IMR-90 (cell line): ENCODE data around the gene ZNF618. TPM values are rescaled to one million over a fixed set of nuclear protein-coding genes. Genes with fewer than 3 reads are reported as not detected.

ENCODE experiments used
- ATAC-seq: fragments of 200-7000 bp; cut with Tn5 transposase; 2 replicates; pipeline ENCODE4 v1.9.1; 2020; ENCODE audit warnings: low read depth, mild to moderate bottlenecking, moderate library complexity
- BruUV-seq: library from RNA; stranded (reverse); fragments of 400-500 nt; replicated peaks from 2 replicates; lab custom pipeline; 2021; lab: Mats Ljungman, UMichigan
- CTCF ChIA-PET: fragments of 300-600 bp; formaldehyde crosslinking; extraction: SDS; loops from one replicate; lab custom pipeline; 2021; ENCODE audit warnings: antibody characterized with exemption; lab: Yijun Ruan, JAX
- POLR2A ChIA-PET: fragments of 300-600 bp; sonication (Branson Sonifier 250); formaldehyde crosslinking; loops from one replicate; lab custom pipeline; 2022; ENCODE audit warnings: antibody characterized with exemption; ENCODE audit not compliant: unreplicated experiment; lab: Charles Lee
- DNase-seq: peaks from one replicate; pipeline ENCODE4 v3.0.0; 2013
- H2AFZ ChIP-seq: replicated peaks from 2 replicates; pipeline ENCODE3; 2013; ENCODE audit warnings: low read length, mild to moderate bottlenecking; ENCODE audit not compliant: poor library complexity
- H2AK5ac ChIP-seq: 2 replicates; pipeline ENCODE4 v1.6.1; 2013; ENCODE audit warnings: low read depth, low read length, inconsistent platforms
- H2AK9ac ChIP-seq: replicated peaks from 2 replicates; pipeline ENCODE3; 2013; ENCODE audit warnings: mild to moderate bottlenecking, low read depth, low read length, moderate library complexity; ENCODE audit not compliant: poor library complexity
- H2BK120ac ChIP-seq: 2 replicates; pipeline ENCODE4 v1.6.1; 2013; ENCODE audit warnings: low read depth, low read length, inconsistent platforms
- H2BK15ac ChIP-seq: 3 replicates; pipeline ENCODE4 v1.6.1; 2013; ENCODE audit warnings: low read depth, low read length, inconsistent platforms
- H2BK20ac ChIP-seq: 2 replicates; pipeline ENCODE4 v1.6.1; 2013; ENCODE audit warnings: low read depth, mild to moderate bottlenecking, inconsistent platforms, low read length, moderate library complexity
- H2BK5ac ChIP-seq: 2 replicates; pipeline ENCODE4 v1.6.1; 2013; ENCODE audit warnings: mild to moderate bottlenecking, low read depth, low read length, inconsistent platforms; ENCODE audit not compliant: poor library complexity, severe bottlenecking
- H3K14ac ChIP-seq: replicated peaks from 2 replicates; pipeline ENCODE4 v1.6.1; 2013; ENCODE audit warnings: low read depth, low read length, inconsistent platforms
- H3K18ac ChIP-seq: 2 replicates; pipeline ENCODE4 v1.6.1; 2013; ENCODE audit warnings: low read depth, low read length, control low read depth
- H3K23ac ChIP-seq: 2 replicates; pipeline ENCODE4 v1.6.1; 2013; ENCODE audit warnings: low read depth, low read length, inconsistent platforms
- H3K27ac ChIP-seq: 2 replicates; pipeline ENCODE4 v1.5.1; 2013; ENCODE audit warnings: mild to moderate bottlenecking, control low read depth, low read length; ENCODE audit not compliant: insufficient read depth
- H3K27me3 ChIP-seq: 2 replicates; pipeline ENCODE4 v1.6.1; 2013; ENCODE audit warnings: low read length; ENCODE audit not compliant: control insufficient read depth, insufficient read depth
- H3K36me3 ChIP-seq: 2 replicates; pipeline ENCODE4 v1.6.1; 2013; ENCODE audit warnings: low read length, mixed read lengths; ENCODE audit not compliant: control insufficient read depth, insufficient read depth
- H3K4ac ChIP-seq: 2 replicates; pipeline ENCODE4 v1.6.1; 2013; ENCODE audit warnings: low read depth, low read length, inconsistent platforms
- H3K4me1 ChIP-seq: 2 replicates; pipeline ENCODE4 v1.6.1; 2013; ENCODE audit warnings: low read length, mixed read lengths; ENCODE audit not compliant: control insufficient read depth, insufficient read depth
- H3K4me2 ChIP-seq: 2 replicates; pipeline ENCODE4 v1.6.1; 2013; ENCODE audit warnings: low read depth, mild to moderate bottlenecking, control low read depth, low read length, moderate library complexity
- H3K4me3 ChIP-seq: 2 replicates; pipeline ENCODE4 v1.5.1; 2013; ENCODE audit warnings: low read depth, mild to moderate bottlenecking, control low read depth, low read length, moderate library complexity; ENCODE audit not compliant: insufficient read depth
- H3K56ac ChIP-seq: 2 replicates; pipeline ENCODE4 v1.6.1; 2013; ENCODE audit warnings: low read length, inconsistent platforms; ENCODE audit not compliant: insufficient read depth; ENCODE audit errors: extremely low read depth
- H3K79me1 ChIP-seq, 2 experiments: 2 replicates each; pipeline ENCODE4 v1.6.1; 2013; ENCODE audit warnings: low read length in 2 of 2, inconsistent platforms in 1 of 2, low read depth in 1 of 2
- H3K9ac ChIP-seq: 2 replicates; pipeline ENCODE4 v1.6.1; 2013; ENCODE audit warnings: low read depth, low read length, control low read depth
- H3K9me1 ChIP-seq: 2 replicates; pipeline ENCODE4 v1.6.1; 2013; ENCODE audit warnings: low read length, inconsistent platforms; ENCODE audit not compliant: insufficient read depth
- H3K9me3 ChIP-seq: 2 replicates; pipeline ENCODE4 v1.6.1; 2013; ENCODE audit warnings: low read length; ENCODE audit not compliant: control insufficient read depth, insufficient read depth
- H4K20me1 ChIP-seq: 2 replicates; pipeline ENCODE4 v1.6.1; 2013; ENCODE audit warnings: low read length, inconsistent platforms; ENCODE audit not compliant: insufficient read depth
- H4K5ac ChIP-seq: 2 replicates; pipeline ENCODE4 v1.6.1; 2013; ENCODE audit warnings: mild to moderate bottlenecking, low read depth, low read length, control low read depth
- H4K8ac ChIP-seq, 2 experiments: 2 replicates each; pipeline ENCODE4 v1.6.1; 2013; ENCODE audit warnings: low read depth in 2 of 2, low read length in 2 of 2, control low read depth in 1 of 2, inconsistent platforms in 1 of 2
- H4K91ac ChIP-seq: 2 replicates; pipeline ENCODE4 v1.6.1; 2013; ENCODE audit warnings: low read depth, low read length, inconsistent platforms; ENCODE audit not compliant: insufficient read depth
- CEBPB ChIP-seq: IDR thresholded peaks from 2 replicates; pipeline ENCODE4 v1.6.1; 2012; ENCODE audit warnings: low read depth, low read length, improper control_type of control experiment
- MAFK ChIP-seq: IDR thresholded peaks from 2 replicates; pipeline ENCODE4 v1.6.1; 2012; ENCODE audit warnings: low read depth, low read length, improper control_type of control experiment
- WGBS, 2 experiments: methylation state at CpG; one replicate each; pipeline versions ENCODE4 v1.1.5 to v1.1.7; 2013; ENCODE audit warnings: missing lambda C conversion rate in 2 of 2; ENCODE audit not compliant: insufficient read length in 1 of 2; ENCODE audit errors: extremely low coverage in 2 of 2; 5-methylcytosine and 5-hydroxymethylcytosine counted together
- dilution Hi-C: fragments of 300-500 bp; cut with HindIII; formaldehyde crosslinking; loops from one replicate; pipeline ENCODE4 v1.14.3; 2018; ENCODE audit warnings: low sequenced_read_pairs; ENCODE audit not compliant: unreplicated experiment
- in situ Hi-C: fragments of 300-500 bp; cut with MboI; formaldehyde crosslinking; loops from 3 replicates; pipeline ENCODE4 v1.14.3; 2019; ENCODE audit warnings: low sequenced_read_pairs, inconsistent platforms, mixed read lengths
- intact Hi-C: fragments of 100-400 bp; cut with micrococcal nuclease; formaldehyde crosslinking; loops from 2 replicates; pipeline ENCODE4 v1.10.0; 2022
- polyA plus RNA-seq, 3 experiments: library from polyadenylated mRNA; depleted of rRNA; stranded (reverse); fragments of >200 nt; gene quantifications; 2 replicates each; pipeline ENCODE4 v1.2.3, GENCODE V29; 2012; ENCODE audit warnings: low replicate concordance in 1 of 3
- total RNA-seq: library from RNA; depleted of rRNA; stranded (reverse); fragments of >200 nt; gene quantifications from 2 replicates; pipeline ENCODE4 v1.2.3, GENCODE V29; 2012

Gene ZNF618
- total and polyA plus RNA-seq, 2 of the 4 experiments (the other 2 are of a cell fraction): 8.2 to 9.4 TPM

GRCh38 chr9:113955076-113955752 lies 79.1 kb downstream of the ZNF618 start:
- Histone ChIP-seq H3K14ac (peak overlapping the region; percentile 97), H4K5ac (no peak overlapping the region), H2BK20ac (peak overlapping the region; percentile 92), H3K9me3 (no peaks in the 10 kb centered on the region), H3K56ac (no peak overlapping the region), H3K27ac (peak overlapping the region; percentile 44; the same call in 1 of the 2 replicates), H2AFZ (no peak overlapping the region), H4K91ac (peak overlapping the region; percentile 61), H3K9ac (no peak overlapping the region), H3K79me1 (peaks cover 56 to 82% of the 10 kb centered on the region in 2 experiments), H2AK9ac (no peak overlapping the region), H3K9me1 (peaks cover 37% of the 10 kb centered on the region), H3K18ac (peak overlapping the region; percentile 61), H3K4me1 (peaks cover 52% of the 10 kb centered on the region), H3K4me3 (no peak overlapping the region), H4K8ac (peak overlapping the region; percentile 16 to 80; a peak in 2 of 4 replicates), H3K4me2 (peak overlapping the region; percentile 75), H2BK5ac (peak overlapping the region; percentile 82), H2BK15ac (peak overlapping the region; percentile 82; the same call in 2 of the 3 replicates), H3K23ac (peak overlapping the region; percentile 84; the same call in 1 of the 2 replicates), H4K20me1 (peaks cover 6% of the 10 kb centered on the region), H2AK5ac (peak overlapping the region; percentile 62; the same call in 1 of the 2 replicates), H3K27me3 (no peaks in the 10 kb centered on the region), H3K4ac (peak overlapping the region; percentile 76), H2BK120ac (peak overlapping the region; percentile 67; the same call in 1 of the 2 replicates), H3K36me3 (no peaks in the 10 kb centered on the region)
- in situ Hi-C loops (no loop called here), dilution Hi-C loops (no loop called here), intact Hi-C loops (no loop called here)
- WGBS, 2 experiments: no CpG with 5 or more reads among the region's 2 CpGs
- CTCF ChIA-PET: interaction anchor here (1.3 kb wide), 1 partner anchor 25 kb away, joined by 3 read pairs; no protein-coding TSS in a partner anchor
- TF ChIP-seq MAFK (no peak), CEBPB (peak; percentile 89)
- BruUV-seq: no TSS peak
- peak; percentile 81 for DNase-seq
- ATAC-seq: peak; percentile 18
- POLR2A ChIA-PET: no interaction called here
